IMR-90 (cell line): ENCODE measurements around the gene MAFB. TPM values are rescaled to one million over a fixed set of nuclear protein-coding genes. Genes with fewer than 3 reads are reported as not detected.

Experiments
- ATAC-seq: fragments of 200-7000 bp; cut with Tn5 transposase; 2 replicates; pipeline ENCODE4 v1.9.1; 2020; ENCODE audit warnings: low read depth, mild to moderate bottlenecking, moderate library complexity
- BruUV-seq: library from RNA; stranded (reverse); fragments of 400-500 nt; replicated peaks from 2 replicates; lab custom pipeline; 2021; lab: Mats Ljungman, UMichigan
- CTCF ChIA-PET: fragments of 300-600 bp; formaldehyde crosslinking; extraction: SDS; loops from one replicate; lab custom pipeline; 2021; ENCODE audit warnings: antibody characterized with exemption; lab: Yijun Ruan, JAX
- POLR2A ChIA-PET: fragments of 300-600 bp; sonication (Branson Sonifier 250); formaldehyde crosslinking; loops from one replicate; lab custom pipeline; 2022; ENCODE audit warnings: antibody characterized with exemption; ENCODE audit not compliant: unreplicated experiment; lab: Charles Lee
- DNase-seq: peaks from one replicate; pipeline ENCODE4 v3.0.0; 2013
- H2AFZ ChIP-seq: replicated peaks from 2 replicates; pipeline ENCODE3; 2013; ENCODE audit warnings: low read length, mild to moderate bottlenecking; ENCODE audit not compliant: poor library complexity
- H2AK5ac ChIP-seq: 2 replicates; pipeline ENCODE4 v1.6.1; 2013; ENCODE audit warnings: low read depth, low read length, inconsistent platforms
- H2AK9ac ChIP-seq: replicated peaks from 2 replicates; pipeline ENCODE3; 2013; ENCODE audit warnings: mild to moderate bottlenecking, low read depth, low read length, moderate library complexity; ENCODE audit not compliant: poor library complexity
- H2BK120ac ChIP-seq: 2 replicates; pipeline ENCODE4 v1.6.1; 2013; ENCODE audit warnings: low read depth, low read length, inconsistent platforms
- H2BK15ac ChIP-seq: 3 replicates; pipeline ENCODE4 v1.6.1; 2013; ENCODE audit warnings: low read depth, low read length, inconsistent platforms
- H2BK20ac ChIP-seq: 2 replicates; pipeline ENCODE4 v1.6.1; 2013; ENCODE audit warnings: low read depth, mild to moderate bottlenecking, inconsistent platforms, low read length, moderate library complexity
- H2BK5ac ChIP-seq: 2 replicates; pipeline ENCODE4 v1.6.1; 2013; ENCODE audit warnings: mild to moderate bottlenecking, low read depth, low read length, inconsistent platforms; ENCODE audit not compliant: poor library complexity, severe bottlenecking
- H3K14ac ChIP-seq: replicated peaks from 2 replicates; pipeline ENCODE4 v1.6.1; 2013; ENCODE audit warnings: low read depth, low read length, inconsistent platforms
- H3K18ac ChIP-seq: 2 replicates; pipeline ENCODE4 v1.6.1; 2013; ENCODE audit warnings: low read depth, low read length, control low read depth
- H3K23ac ChIP-seq: 2 replicates; pipeline ENCODE4 v1.6.1; 2013; ENCODE audit warnings: low read depth, low read length, inconsistent platforms
- H3K27ac ChIP-seq: 2 replicates; pipeline ENCODE4 v1.5.1; 2013; ENCODE audit warnings: mild to moderate bottlenecking, control low read depth, low read length; ENCODE audit not compliant: insufficient read depth
- H3K27me3 ChIP-seq: 2 replicates; pipeline ENCODE4 v1.6.1; 2013; ENCODE audit warnings: low read length; ENCODE audit not compliant: control insufficient read depth, insufficient read depth
- H3K36me3 ChIP-seq: 2 replicates; pipeline ENCODE4 v1.6.1; 2013; ENCODE audit warnings: low read length, mixed read lengths; ENCODE audit not compliant: control insufficient read depth, insufficient read depth
- H3K4ac ChIP-seq: 2 replicates; pipeline ENCODE4 v1.6.1; 2013; ENCODE audit warnings: low read depth, low read length, inconsistent platforms
- H3K4me1 ChIP-seq: 2 replicates; pipeline ENCODE4 v1.6.1; 2013; ENCODE audit warnings: low read length, mixed read lengths; ENCODE audit not compliant: control insufficient read depth, insufficient read depth
- H3K4me2 ChIP-seq: 2 replicates; pipeline ENCODE4 v1.6.1; 2013; ENCODE audit warnings: low read depth, mild to moderate bottlenecking, control low read depth, low read length, moderate library complexity
- H3K4me3 ChIP-seq: 2 replicates; pipeline ENCODE4 v1.5.1; 2013; ENCODE audit warnings: low read depth, mild to moderate bottlenecking, control low read depth, low read length, moderate library complexity; ENCODE audit not compliant: insufficient read depth
- H3K56ac ChIP-seq: 2 replicates; pipeline ENCODE4 v1.6.1; 2013; ENCODE audit warnings: low read length, inconsistent platforms; ENCODE audit not compliant: insufficient read depth; ENCODE audit errors: extremely low read depth
- H3K79me1 ChIP-seq, 2 experiments: 2 replicates each; pipeline ENCODE4 v1.6.1; 2013; ENCODE audit warnings: low read length in 2 of 2, inconsistent platforms in 1 of 2, low read depth in 1 of 2
- H3K9ac ChIP-seq: 2 replicates; pipeline ENCODE4 v1.6.1; 2013; ENCODE audit warnings: low read depth, low read length, control low read depth
- H3K9me1 ChIP-seq: 2 replicates; pipeline ENCODE4 v1.6.1; 2013; ENCODE audit warnings: low read length, inconsistent platforms; ENCODE audit not compliant: insufficient read depth
- H3K9me3 ChIP-seq: 2 replicates; pipeline ENCODE4 v1.6.1; 2013; ENCODE audit warnings: low read length; ENCODE audit not compliant: control insufficient read depth, insufficient read depth
- H4K20me1 ChIP-seq: 2 replicates; pipeline ENCODE4 v1.6.1; 2013; ENCODE audit warnings: low read length, inconsistent platforms; ENCODE audit not compliant: insufficient read depth
- H4K5ac ChIP-seq: 2 replicates; pipeline ENCODE4 v1.6.1; 2013; ENCODE audit warnings: mild to moderate bottlenecking, low read depth, low read length, control low read depth
- H4K8ac ChIP-seq, 2 experiments: 2 replicates each; pipeline ENCODE4 v1.6.1; 2013; ENCODE audit warnings: low read depth in 2 of 2, low read length in 2 of 2, control low read depth in 1 of 2, inconsistent platforms in 1 of 2
- H4K91ac ChIP-seq: 2 replicates; pipeline ENCODE4 v1.6.1; 2013; ENCODE audit warnings: low read depth, low read length, inconsistent platforms; ENCODE audit not compliant: insufficient read depth
- BHLHE40 ChIP-seq: fragments of 150-350 bp; IDR thresholded peaks from 2 replicates; pipeline ENCODE4 v1.6.1; 2016; ENCODE audit warnings: mild to moderate bottlenecking, low read depth, low read length
- CEBPB ChIP-seq: IDR thresholded peaks from 2 replicates; pipeline ENCODE4 v1.6.1; 2012; ENCODE audit warnings: low read depth, low read length, improper control_type of control experiment
- CHD1 ChIP-seq: IDR thresholded peaks from 2 replicates; pipeline ENCODE4 v1.6.1; 2012; ENCODE audit warnings: low read depth, low read length, improper control_type of control experiment
- FOS ChIP-seq: fragments of 150-350 bp; IDR thresholded peaks from 2 replicates; pipeline ENCODE4 v1.6.1; 2016; ENCODE audit warnings: low read depth, low read length
- MAFK ChIP-seq: IDR thresholded peaks from 2 replicates; pipeline ENCODE4 v1.6.1; 2012; ENCODE audit warnings: low read depth, low read length, improper control_type of control experiment
- MAZ ChIP-seq: IDR thresholded peaks from 2 replicates; pipeline ENCODE4 v1.6.1; 2012; ENCODE audit warnings: low read depth, mild to moderate bottlenecking, low read length, improper control_type of control experiment, moderate library complexity, borderline replicate concordance
- MXI1 ChIP-seq: IDR thresholded peaks from 2 replicates; pipeline ENCODE4 v1.6.1; 2012; ENCODE audit warnings: low read depth, mild to moderate bottlenecking, low read length, moderate library complexity, borderline replicate concordance
- NFE2L2 ChIP-seq: fragments of 150-350 bp; IDR thresholded peaks from 2 replicates; pipeline ENCODE4 v1.6.1; 2016; ENCODE audit warnings: low read depth, mild to moderate bottlenecking, low read length
- POLR2A ChIP-seq: IDR thresholded peaks from 2 replicates; pipeline ENCODE4 v1.6.1; 2012; ENCODE audit warnings: mild to moderate bottlenecking, low read depth, low read length
- RAD21 ChIP-seq: IDR thresholded peaks from 2 replicates; pipeline ENCODE4 v1.6.1; 2012; ENCODE audit warnings: low read length, improper control_type of control experiment
- RCOR1 ChIP-seq: IDR thresholded peaks from 2 replicates; pipeline ENCODE4 v1.6.1; 2012; ENCODE audit warnings: mild to moderate bottlenecking, low read length, improper control_type of control experiment; ENCODE audit not compliant: insufficient replicate concordance
- RFX5 ChIP-seq: IDR thresholded peaks from 2 replicates; pipeline ENCODE4 v1.8.0; 2012; ENCODE audit warnings: low read depth, mild to moderate bottlenecking, low read length, moderate library complexity
- SMC3 ChIP-seq: fragments of 150-350 bp; IDR thresholded peaks from 2 replicates; pipeline ENCODE4 v1.6.1; 2016; ENCODE audit warnings: low read depth, mild to moderate bottlenecking, antibody characterized with exemption, low read length, moderate library complexity
- WGBS, 2 experiments: methylation state at CpG; one replicate each; pipeline versions ENCODE4 v1.1.5 to v1.1.7; 2013; ENCODE audit warnings: missing lambda C conversion rate in 2 of 2; ENCODE audit not compliant: insufficient read length in 1 of 2; ENCODE audit errors: extremely low coverage in 2 of 2; 5-methylcytosine and 5-hydroxymethylcytosine counted together
- dilution Hi-C: fragments of 300-500 bp; cut with HindIII; formaldehyde crosslinking; loops from one replicate; pipeline ENCODE4 v1.14.3; 2018; ENCODE audit warnings: low sequenced_read_pairs; ENCODE audit not compliant: unreplicated experiment
- in situ Hi-C: fragments of 300-500 bp; cut with MboI; formaldehyde crosslinking; loops from 3 replicates; pipeline ENCODE4 v1.14.3; 2019; ENCODE audit warnings: low sequenced_read_pairs, inconsistent platforms, mixed read lengths
- intact Hi-C: fragments of 100-400 bp; cut with micrococcal nuclease; formaldehyde crosslinking; loops from 2 replicates; pipeline ENCODE4 v1.10.0; 2022
- polyA plus RNA-seq, 3 experiments: library from polyadenylated mRNA; depleted of rRNA; stranded (reverse); fragments of >200 nt; gene quantifications; 2 replicates each; pipeline ENCODE4 v1.2.3, GENCODE V29; 2012; ENCODE audit warnings: low replicate concordance in 1 of 3
- total RNA-seq: library from RNA; depleted of rRNA; stranded (reverse); fragments of >200 nt; gene quantifications from 2 replicates; pipeline ENCODE4 v1.2.3, GENCODE V29; 2012
- TF ChIP-seq, protein P1 (sequence below): fragments of 150-350 bp; IDR thresholded peaks from 2 replicates; pipeline ENCODE4 v1.6.1; 2016; ENCODE audit warnings: low read depth, mild to moderate bottlenecking, low read length, moderate library complexity, borderline replicate concordance
- TF ChIP-seq, protein P2 (sequence below): fragments of 150-350 bp; IDR thresholded peaks from 2 replicates; pipeline ENCODE4 v1.6.1; 2017; ENCODE audit warnings: mild to moderate bottlenecking, antibody characterized with exemption, low read length, low read depth
- TF ChIP-seq, protein P3 (sequence below): conservative IDR thresholded peaks from 2 replicates; pipeline ENCODE4 v1.5.1; 2012; ENCODE audit warnings: mild to moderate bottlenecking, low read depth, low read length, improper control_type of control experiment

MAFB gene
- total and polyA plus RNA-seq, 2 of the 4 experiments (the other 2 are of a cell fraction) = 0.07 TPM; not detected in 1

DNA sequence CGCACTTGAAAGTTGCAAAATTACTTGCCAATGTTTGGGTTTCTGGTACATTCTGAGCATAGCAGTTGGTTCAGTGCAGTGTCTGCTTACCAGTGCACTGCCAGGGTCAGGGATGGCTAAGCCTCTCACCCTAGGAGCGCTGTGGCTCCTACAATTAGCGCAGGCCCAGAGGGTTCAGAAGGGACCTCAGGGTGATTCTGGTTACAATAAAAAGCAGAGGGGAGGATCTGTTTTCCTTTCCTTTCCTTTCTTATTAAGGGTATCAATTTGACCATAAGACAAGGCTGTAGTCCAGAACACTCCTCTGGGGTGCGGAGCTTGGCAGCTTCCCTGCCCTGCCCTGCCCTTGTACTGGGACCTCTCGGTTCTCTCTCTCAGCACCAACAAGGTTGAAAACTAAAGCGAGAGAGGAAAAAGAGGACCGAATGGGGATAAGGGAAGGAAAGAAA, 2.6 kb downstream of the MAFB start:
- Histone ChIP-seq H3K4me2 (no peak overlapping the region; the same call in 1 of the 2 replicates), H3K56ac (no peak overlapping the region), H3K4me3 (no peak overlapping the region), H2BK15ac (no peak overlapping the region), H3K79me1 (no peaks in the 10 kb centered on the region), H3K14ac (no peak overlapping the region), H3K27ac (no peak overlapping the region), H3K27me3 (peaks cover 73% of the 10 kb centered on the region), H2AK5ac (no peak overlapping the region), H3K36me3 (no peaks in the 10 kb centered on the region), H3K9ac (no peak overlapping the region), H4K91ac (no peak overlapping the region), H3K9me1 (no peaks in the 10 kb centered on the region), H3K9me3 (no peaks in the 10 kb centered on the region), H2BK5ac (no peak overlapping the region), H3K4ac (no peak overlapping the region), H2AK9ac (no peak overlapping the region), H4K8ac (no peak overlapping the region), H4K20me1 (no peaks in the 10 kb centered on the region), H4K5ac (no peak overlapping the region), H3K4me1 (peaks cover 7% of the 10 kb centered on the region; the same call in 1 of the 2 replicates), H2AFZ (no peak overlapping the region), H2BK120ac (no peak overlapping the region), H2BK20ac (no peak overlapping the region), H3K23ac (no peak overlapping the region), H3K18ac (no peak overlapping the region)
- dilution Hi-C loops = no loop called here
- no CpG with 5 or more reads among the region's 7 CpGs for WGBS, 2 experiments
- no TSS peak for BruUV-seq
- ChIA-PET POLR2A (no interaction called here), CTCF (no interaction called here)
- ATAC-seq (no peak), DNase-seq (no peak)
- TF ChIP-seq, protein P1, sequence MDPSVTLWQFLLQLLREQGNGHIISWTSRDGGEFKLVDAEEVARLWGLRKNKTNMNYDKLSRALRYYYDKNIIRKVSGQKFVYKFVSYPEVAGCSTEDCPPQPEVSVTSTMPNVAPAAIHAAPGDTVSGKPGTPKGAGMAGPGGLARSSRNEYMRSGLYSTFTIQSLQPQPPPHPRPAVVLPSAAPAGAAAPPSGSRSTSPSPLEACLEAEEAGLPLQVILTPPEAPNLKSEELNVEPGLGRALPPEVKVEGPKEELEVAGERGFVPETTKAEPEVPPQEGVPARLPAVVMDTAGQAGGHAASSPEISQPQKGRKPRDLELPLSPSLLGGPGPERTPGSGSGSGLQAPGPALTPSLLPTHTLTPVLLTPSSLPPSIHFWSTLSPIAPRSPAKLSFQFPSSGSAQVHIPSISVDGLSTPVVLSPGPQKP = no peak
- TF ChIP-seq CEBPB (no peak), MAFK (no peak), RAD21 (no peak), POLR2A (no peak), RCOR1 (no peak), FOS (no peak), BHLHE40 (no peak), MXI1 (no peak), NFE2L2 (no peak), CHD1 (no peak), SMC3 (no peak), MAZ (no peak), RFX5 (no peak)
- TF ChIP-seq, protein P2, sequence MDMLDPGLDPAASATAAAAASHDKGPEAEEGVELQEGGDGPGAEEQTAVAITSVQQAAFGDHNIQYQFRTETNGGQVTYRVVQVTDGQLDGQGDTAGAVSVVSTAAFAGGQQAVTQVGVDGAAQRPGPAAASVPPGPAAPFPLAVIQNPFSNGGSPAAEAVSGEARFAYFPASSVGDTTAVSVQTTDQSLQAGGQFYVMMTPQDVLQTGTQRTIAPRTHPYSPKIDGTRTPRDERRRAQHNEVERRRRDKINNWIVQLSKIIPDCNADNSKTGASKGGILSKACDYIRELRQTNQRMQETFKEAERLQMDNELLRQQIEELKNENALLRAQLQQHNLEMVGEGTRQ = no peak
- TF ChIP-seq, protein P3, sequence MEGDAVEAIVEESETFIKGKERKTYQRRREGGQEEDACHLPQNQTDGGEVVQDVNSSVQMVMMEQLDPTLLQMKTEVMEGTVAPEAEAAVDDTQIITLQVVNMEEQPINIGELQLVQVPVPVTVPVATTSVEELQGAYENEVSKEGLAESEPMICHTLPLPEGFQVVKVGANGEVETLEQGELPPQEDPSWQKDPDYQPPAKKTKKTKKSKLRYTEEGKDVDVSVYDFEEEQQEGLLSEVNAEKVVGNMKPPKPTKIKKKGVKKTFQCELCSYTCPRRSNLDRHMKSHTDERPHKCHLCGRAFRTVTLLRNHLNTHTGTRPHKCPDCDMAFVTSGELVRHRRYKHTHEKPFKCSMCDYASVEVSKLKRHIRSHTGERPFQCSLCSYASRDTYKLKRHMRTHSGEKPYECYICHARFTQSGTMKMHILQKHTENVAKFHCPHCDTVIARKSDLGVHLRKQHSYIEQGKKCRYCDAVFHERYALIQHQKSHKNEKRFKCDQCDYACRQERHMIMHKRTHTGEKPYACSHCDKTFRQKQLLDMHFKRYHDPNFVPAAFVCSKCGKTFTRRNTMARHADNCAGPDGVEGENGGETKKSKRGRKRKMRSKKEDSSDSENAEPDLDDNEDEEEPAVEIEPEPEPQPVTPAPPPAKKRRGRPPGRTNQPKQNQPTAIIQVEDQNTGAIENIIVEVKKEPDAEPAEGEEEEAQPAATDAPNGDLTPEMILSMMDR = no peak
- in situ Hi-C loops = loop anchor here (25.0 kb wide), 1 partner anchor 799 kb away; no protein-coding TSS in a partner anchor
- intact Hi-C loops = loop anchor here (5.0 kb wide), 1 partner anchor 261 kb away; no protein-coding TSS in a partner anchor
